Chondrocyte (in vitro differentiated cells): ENCODE results near the gene CLRN1. TPM values are rescaled to one million over a fixed set of nuclear protein-coding genes. Genes with fewer than 3 reads are reported as not detected.

Experiments
- DNase-seq: peaks from one replicate; pipeline ENCODE4 v3.0.0; 2021; ENCODE audit warnings: mixed read lengths, low spot score
- H3K27ac Mint-ChIP-seq: one replicate; pipeline ENCODE4 v1.8.0; 2021; ENCODE audit warnings: mild to moderate bottlenecking, moderate library complexity, mixed read lengths; ENCODE audit not compliant: unreplicated experiment
- H3K27me3 Mint-ChIP-seq: 2 replicates; pipeline ENCODE4 v1.8.0; 2021; ENCODE audit warnings: low read depth, mixed read lengths
- H3K36me3 Mint-ChIP-seq: 2 replicates; pipeline ENCODE4 v1.8.0; 2021; ENCODE audit warnings: low read depth, mixed read lengths
- H3K4me1 Mint-ChIP-seq: 2 replicates; pipeline ENCODE4 v1.8.0; 2021; ENCODE audit warnings: low read depth, mild to moderate bottlenecking, mixed read lengths
- H3K4me3 Mint-ChIP-seq: one replicate; pipeline ENCODE4 v1.8.0; 2021; ENCODE audit warnings: mild to moderate bottlenecking, moderate library complexity, mixed read lengths; ENCODE audit not compliant: unreplicated experiment
- H3K9me3 Mint-ChIP-seq: 2 replicates; pipeline ENCODE4 v1.8.0; 2021; ENCODE audit warnings: low read depth, mixed read lengths
- total RNA-seq: library from RNA; stranded (reverse); gene quantifications from 3 replicates; pipeline ENCODE4 v1.2.1, GENCODE V29; 2021
- TF ChIP-seq, protein P1 (sequence below): fragments of 200-600 bp; sonication (generic); IDR thresholded peaks from 2 replicates; pipeline ENCODE4 v1.5.0; 2021; ENCODE audit warnings: antibody characterized with exemption, mild to moderate bottlenecking, moderate library complexity

Gene CLRN1
- total RNA-seq, 1 donor from 2014 or later: not detected

DNA sequence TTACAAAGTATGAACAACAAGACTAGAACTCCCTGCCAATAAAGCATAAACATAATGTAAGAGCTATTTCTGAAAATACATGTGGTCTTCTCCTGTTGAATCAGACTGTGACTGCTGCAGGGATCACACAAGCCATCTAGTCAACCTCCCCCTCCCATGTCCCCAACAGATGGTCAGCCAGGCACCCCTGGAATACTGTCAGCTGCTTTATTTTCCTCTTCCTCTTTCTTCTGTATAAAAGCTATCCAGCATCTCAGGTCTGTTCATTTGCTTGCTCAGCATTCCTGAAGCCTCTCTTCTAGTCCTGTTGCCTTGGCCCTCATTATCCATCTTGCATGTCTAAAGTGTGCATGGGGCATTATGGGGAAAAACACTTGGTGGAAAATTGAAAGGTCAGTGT lies 60.8 kb downstream of the CLRN1 start:
- no peak overlapping the region for H3K27ac Mint-ChIP-seq
- no peaks in the 10 kb centered on the region for H3K36me3 Mint-ChIP-seq
- peaks cover 54% of the 10 kb centered on the region for H3K27me3 Mint-ChIP-seq
- no peak overlapping the region for H3K4me3 Mint-ChIP-seq
- no peaks in the 10 kb centered on the region for H3K4me1 Mint-ChIP-seq
- TF ChIP-seq, protein P1, sequence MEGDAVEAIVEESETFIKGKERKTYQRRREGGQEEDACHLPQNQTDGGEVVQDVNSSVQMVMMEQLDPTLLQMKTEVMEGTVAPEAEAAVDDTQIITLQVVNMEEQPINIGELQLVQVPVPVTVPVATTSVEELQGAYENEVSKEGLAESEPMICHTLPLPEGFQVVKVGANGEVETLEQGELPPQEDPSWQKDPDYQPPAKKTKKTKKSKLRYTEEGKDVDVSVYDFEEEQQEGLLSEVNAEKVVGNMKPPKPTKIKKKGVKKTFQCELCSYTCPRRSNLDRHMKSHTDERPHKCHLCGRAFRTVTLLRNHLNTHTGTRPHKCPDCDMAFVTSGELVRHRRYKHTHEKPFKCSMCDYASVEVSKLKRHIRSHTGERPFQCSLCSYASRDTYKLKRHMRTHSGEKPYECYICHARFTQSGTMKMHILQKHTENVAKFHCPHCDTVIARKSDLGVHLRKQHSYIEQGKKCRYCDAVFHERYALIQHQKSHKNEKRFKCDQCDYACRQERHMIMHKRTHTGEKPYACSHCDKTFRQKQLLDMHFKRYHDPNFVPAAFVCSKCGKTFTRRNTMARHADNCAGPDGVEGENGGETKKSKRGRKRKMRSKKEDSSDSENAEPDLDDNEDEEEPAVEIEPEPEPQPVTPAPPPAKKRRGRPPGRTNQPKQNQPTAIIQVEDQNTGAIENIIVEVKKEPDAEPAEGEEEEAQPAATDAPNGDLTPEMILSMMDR: no peak
- DNase-seq: no peak
- peaks cover 3% of the 10 kb centered on the region for H3K9me3 Mint-ChIP-seq

DNA sequence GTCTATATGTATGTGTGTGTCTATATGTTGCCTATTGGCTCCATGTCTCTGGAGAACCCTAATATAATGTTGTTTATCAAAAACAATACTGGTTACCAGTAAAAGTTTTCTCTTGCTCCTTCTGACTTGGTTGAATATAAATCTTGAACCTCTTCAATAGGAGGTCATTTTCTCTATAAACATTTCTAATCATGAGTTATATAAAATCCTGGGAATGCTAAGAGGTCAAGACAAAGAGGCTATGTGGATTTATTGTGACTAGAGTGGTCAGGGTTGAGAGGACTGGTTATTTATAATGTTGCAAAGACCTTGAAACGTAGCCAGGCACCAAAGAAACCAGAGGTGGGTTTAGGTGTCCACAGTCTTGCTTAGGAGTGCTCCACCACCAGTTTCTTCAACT lies 66.1 kb downstream of the CLRN1 start:
- Mint-ChIP-seq H3K36me3 (no peaks in the 10 kb centered on the region), H3K4me3 (no peak overlapping the region), H3K9me3 (peaks cover 3% of the 10 kb centered on the region)

DNA sequence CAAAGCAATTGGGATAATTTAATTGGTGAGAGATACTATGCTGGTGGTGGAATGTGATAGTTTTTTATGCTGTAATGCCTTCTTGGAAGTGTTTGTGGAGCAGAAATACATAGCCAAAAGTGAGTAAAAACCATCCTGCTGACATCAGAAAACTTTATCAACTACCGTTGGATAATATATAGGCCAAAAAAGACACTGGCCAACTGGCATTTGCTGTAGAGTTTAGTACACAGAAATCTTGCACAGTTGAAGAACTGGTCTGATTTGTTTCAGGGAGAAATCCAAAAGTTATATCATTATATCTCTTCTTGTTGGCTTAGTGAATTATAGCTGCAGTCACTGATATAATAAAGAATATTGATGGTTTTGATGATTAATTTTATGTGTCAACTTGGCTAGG lies 66.8 kb downstream of the CLRN1 start:
- no peaks in the 10 kb centered on the region for H3K4me1 Mint-ChIP-seq
- H3K27me3 Mint-ChIP-seq: peaks cover 76% of the 10 kb centered on the region
- H3K9me3 Mint-ChIP-seq: peaks cover 3% of the 10 kb centered on the region
- no peak for DNase-seq
- H3K27ac Mint-ChIP-seq: no peak overlapping the region
- H3K4me3 Mint-ChIP-seq: no peak overlapping the region
- no peaks in the 10 kb centered on the region for H3K36me3 Mint-ChIP-seq
- TF ChIP-seq, protein P1: no peak

More for the DNA sequence above, 66.1 kb downstream of the CLRN1 start:
- TF ChIP-seq, protein P1: no peak
- Mint-ChIP-seq H3K27me3 (peaks cover 81% of the 10 kb centered on the region), H3K4me1 (no peaks in the 10 kb centered on the region), H3K27ac (no peak overlapping the region)
- no peak for DNase-seq

DNA sequence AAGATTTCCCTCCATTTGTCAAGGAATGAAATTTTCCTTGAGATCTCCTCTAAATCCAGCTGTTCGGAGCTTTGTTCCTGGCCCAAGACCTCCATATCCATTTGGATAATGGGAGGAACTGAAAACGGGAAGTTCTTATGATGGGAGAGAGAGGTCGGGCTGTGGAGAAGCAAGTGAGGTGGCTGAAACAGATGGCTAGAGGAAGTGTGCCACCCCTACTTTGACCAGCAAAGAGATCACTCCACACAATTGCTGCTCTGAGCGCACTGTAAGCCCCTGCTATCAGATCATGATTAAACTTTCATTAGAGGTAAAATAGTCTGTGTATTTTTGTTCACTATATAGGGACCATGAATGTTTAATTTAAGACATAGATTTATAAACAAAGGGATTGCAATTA lies 67.2 kb downstream of the CLRN1 start, which contains the start of gene MINDY4B:
MINDY4B (minus strand) TSS at position 101 of the 400 bp plus-strand sequence; CDS start at position 101, 0 bp downstream.
- no peak within 1 kb of the TSS for H3K4me3 Mint-ChIP-seq
- peaks cover 74% of the 10 kb centered on the region for H3K27me3 Mint-ChIP-seq
- H3K9me3 Mint-ChIP-seq: peaks cover 3% of the 10 kb centered on the region
- no peak within 1 kb of the TSS for H3K27ac Mint-ChIP-seq
- no peak for DNase-seq
- TF ChIP-seq, protein P1: no peak
- no peaks in the 10 kb centered on the region for H3K36me3 Mint-ChIP-seq
- no peaks in the 10 kb centered on the region for H3K4me1 Mint-ChIP-seq

DNA sequence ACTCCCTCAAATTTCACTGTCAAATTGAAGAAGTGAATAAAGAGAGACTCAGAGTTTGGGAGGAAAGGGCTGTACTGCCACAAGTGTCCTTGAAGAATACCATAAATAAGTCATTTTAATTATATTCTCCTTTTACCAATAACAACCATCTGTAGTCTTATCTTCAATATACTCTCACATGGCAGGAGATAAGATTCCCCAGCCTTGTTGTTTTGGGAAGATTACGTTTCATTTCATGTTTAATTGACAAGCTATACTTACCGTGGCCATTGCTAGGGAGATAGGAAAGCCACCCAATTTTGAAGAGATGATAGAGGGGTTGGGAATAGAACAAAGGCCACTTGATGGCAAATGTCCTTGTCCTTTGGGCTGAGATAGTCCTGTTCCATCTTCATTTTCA lies 69.5 kb downstream of the CLRN1 start:
- Mint-ChIP-seq H3K27me3 (peaks cover 60% of the 10 kb centered on the region), H3K9me3 (peaks cover 3% of the 10 kb centered on the region), H3K36me3 (no peaks in the 10 kb centered on the region), H3K4me3 (no peak overlapping the region), H3K27ac (no peak overlapping the region), H3K4me1 (no peaks in the 10 kb centered on the region)
- TF ChIP-seq, protein P1: no peak
- no peak for DNase-seq
